Measurements from ENCODE around the gene GIT1.
"Not testable (repeated sequence)": the region's sequence is repeated elsewhere in the genome, so short reads cannot be mapped to it uniquely, and the experiment has no call there.

The GIT1 gene

GRCh38 chr17:29565643-29566472, 23.6 kb downstream of the GIT1 start:
- peak; percentile 59 for DNase-seq

GRCh38 chr17:29563816-29564215, 25.6 kb downstream of the GIT1 start:
- no peak for DNase-seq

- no peak for DNase-seq
Observed at GRCh38 chr17:29562615-29563014, 26.8 kb downstream of the GIT1 start.

GRCh38 chr17:29561554-29562517, 27.6 kb downstream of the GIT1 start:
- no peak for DNase-seq

- DNase-seq: no peak
Observed at GRCh38 chr17:29560316-29560715, 29.1 kb downstream of the GIT1 start.

- no peak for DNase-seq
Observed at GRCh38 chr17:29559640-29560039, 29.8 kb downstream of the GIT1 start.

GRCh38 chr17:29558139-29558538, 31.3 kb downstream of the GIT1 start:
- not testable (repeated sequence) for DNase-seq

GRCh38 chr17:29557739-29558116, 31.7 kb downstream of the GIT1 start:
- DNase-seq: no peak

GRCh38 chr17:29557085-29557738, 32.2 kb downstream of the GIT1 start:
- no peak for DNase-seq

GRCh38 chr17:29555840-29556239, 33.6 kb downstream of the GIT1 start:
- DNase-seq: no peak

- no peak for DNase-seq
Observed at GRCh38 chr17:29549177-29549923, 40.1 kb downstream of the GIT1 start.

GRCh38 chr17:29546830-29547229, 42.6 kb downstream of the GIT1 start:
- no peak for DNase-seq

- no peak for DNase-seq
Observed at GRCh38 chr17:29546085-29546484, 43.4 kb downstream of the GIT1 start.

- DNase-seq: no peak
Observed at GRCh38 chr17:29544066-29544465, 45.4 kb downstream of the GIT1 start.

- DNase-seq: no peak
Observed at GRCh38 chr17:29533976-29534375, 55.5 kb downstream of the GIT1 start.

- DNase-seq: no peak
Observed at GRCh38 chr17:29526322-29526721, 63.1 kb downstream of the GIT1 start.

GRCh38 chr17:29524692-29525091, 64.8 kb downstream of the GIT1 start:
- no peak for DNase-seq

All from DMS153 (cell line).